ENCODE data around the gene LHFPL5.

The LHFPL5 gene

GRCh38 chr6:35809809-35810208 lies 4.7 kb downstream of the LHFPL5 start:
- no peaks in the 10 kb centered on the region for H3K9me3 ChIP-seq (ENCODE audit: control insufficient read depth, low read length)
- peaks cover 3% of the 10 kb centered on the region for H3K4me1 ChIP-seq (ENCODE audit: control insufficient read depth, insufficient read depth, low read length, poor library complexity, severe bottlenecking)
- DNase-seq: no peak
- H3K27me3 ChIP-seq (replicated peaks; ENCODE audit: control insufficient read depth, insufficient read depth, low read length, poor library complexity, severe bottlenecking): peaks cover 8% of the 10 kb centered on the region
- H3K4me3 ChIP-seq (ENCODE audit: insufficient read depth, low read depth, low read length, poor library complexity, severe bottlenecking): no peak overlapping the region
- H3K36me3 ChIP-seq (ENCODE audit: control insufficient read depth, insufficient read depth, low read length): no peaks in the 10 kb centered on the region
- H3K27ac ChIP-seq (ENCODE audit: insufficient read depth, low read length, poor library complexity, severe bottlenecking): no peak overlapping the region

- no peaks in the 10 kb centered on the region for H3K36me3 ChIP-seq (ENCODE audit: control insufficient read depth, insufficient read depth, low read length)
- no peak for DNase-seq
- no peaks in the 10 kb centered on the region for H3K4me1 ChIP-seq (ENCODE audit: control insufficient read depth, insufficient read depth, low read length, poor library complexity, severe bottlenecking)
- no peak overlapping the region for H3K4me3 ChIP-seq (ENCODE audit: insufficient read depth, low read depth, low read length, poor library complexity, severe bottlenecking)
- no peaks in the 10 kb centered on the region for H3K9me3 ChIP-seq (ENCODE audit: control insufficient read depth, low read length)
- H3K27ac ChIP-seq (ENCODE audit: insufficient read depth, low read length, poor library complexity, severe bottlenecking): no peak overlapping the region
- peaks cover 3% of the 10 kb centered on the region for H3K27me3 ChIP-seq (replicated peaks; ENCODE audit: control insufficient read depth, insufficient read depth, low read length, poor library complexity, severe bottlenecking)
Measured at GRCh38 chr6:35810971-35811698, 6.0 kb downstream of the LHFPL5 start.

- H3K9me3 ChIP-seq (ENCODE audit: control insufficient read depth, low read length): no peaks in the 10 kb centered on the region
- H3K27me3 ChIP-seq (replicated peaks; ENCODE audit: control insufficient read depth, insufficient read depth, low read length, poor library complexity, severe bottlenecking): peaks cover 3% of the 10 kb centered on the region
- no peaks in the 10 kb centered on the region for H3K4me1 ChIP-seq (ENCODE audit: control insufficient read depth, insufficient read depth, low read length, poor library complexity, severe bottlenecking)
- no peak for DNase-seq
- H3K36me3 ChIP-seq (ENCODE audit: control insufficient read depth, insufficient read depth, low read length): no peaks in the 10 kb centered on the region
- no peak overlapping the region for H3K4me3 ChIP-seq (ENCODE audit: insufficient read depth, low read depth, low read length, poor library complexity, severe bottlenecking)
- no peak overlapping the region for H3K27ac ChIP-seq (ENCODE audit: insufficient read depth, low read length, poor library complexity, severe bottlenecking)
Measured at GRCh38 chr6:35811699-35811995, 6.5 kb downstream of the LHFPL5 start.

- DNase-seq: no peak
- H3K36me3 ChIP-seq (ENCODE audit: control insufficient read depth, insufficient read depth, low read length): no peaks in the 10 kb centered on the region
- no peak overlapping the region for H3K4me3 ChIP-seq (ENCODE audit: insufficient read depth, low read depth, low read length, poor library complexity, severe bottlenecking)
- H3K27ac ChIP-seq (ENCODE audit: insufficient read depth, low read length, poor library complexity, severe bottlenecking): no peak overlapping the region
- no peaks in the 10 kb centered on the region for H3K4me1 ChIP-seq (ENCODE audit: control insufficient read depth, insufficient read depth, low read length, poor library complexity, severe bottlenecking)
- H3K27me3 ChIP-seq (replicated peaks; ENCODE audit: control insufficient read depth, insufficient read depth, low read length, poor library complexity, severe bottlenecking): no peaks in the 10 kb centered on the region
- H3K9me3 ChIP-seq (ENCODE audit: control insufficient read depth, low read length): no peaks in the 10 kb centered on the region
Measured at GRCh38 chr6:35817515-35817914, 12.4 kb downstream of the LHFPL5 start.

DNA sequence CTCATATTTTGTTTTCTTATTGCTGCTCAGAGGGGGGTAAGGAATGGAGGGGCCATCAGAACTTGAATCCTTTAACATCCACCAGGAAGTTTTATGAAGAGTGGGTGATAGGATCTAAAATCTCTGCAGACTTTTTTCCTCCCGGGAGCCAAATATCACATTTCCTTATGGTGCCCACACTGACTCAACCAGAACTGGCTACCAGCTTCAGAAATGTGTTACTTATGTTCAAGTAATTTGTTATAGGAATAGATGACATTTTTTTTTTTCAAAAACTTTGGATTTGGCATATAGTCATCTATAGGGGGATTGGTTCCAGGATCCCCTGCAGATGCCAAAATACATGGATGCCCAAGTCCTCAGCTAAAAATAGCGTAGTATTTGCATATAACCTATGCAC lies 18.4 kb downstream of the LHFPL5 start:
- Histone ChIP-seq H3K27ac (ENCODE audit: insufficient read depth, low read length, poor library complexity, severe bottlenecking) (no peak overlapping the region), H3K36me3 (ENCODE audit: control insufficient read depth, insufficient read depth, low read length) (no peaks in the 10 kb centered on the region), H3K9me3 (ENCODE audit: control insufficient read depth, low read length) (no peaks in the 10 kb centered on the region), H3K27me3 (replicated peaks; ENCODE audit: control insufficient read depth, insufficient read depth, low read length, poor library complexity, severe bottlenecking) (no peaks in the 10 kb centered on the region), H3K4me3 (ENCODE audit: insufficient read depth, low read depth, low read length, poor library complexity, severe bottlenecking) (no peak overlapping the region), H3K4me1 (ENCODE audit: control insufficient read depth, insufficient read depth, low read length, poor library complexity, severe bottlenecking) (no peaks in the 10 kb centered on the region)
- DNase-seq: no peak

- no peaks in the 10 kb centered on the region for H3K27me3 ChIP-seq (replicated peaks; ENCODE audit: control insufficient read depth, insufficient read depth, low read length, poor library complexity, severe bottlenecking)
- H3K36me3 ChIP-seq (ENCODE audit: control insufficient read depth, insufficient read depth, low read length): no peaks in the 10 kb centered on the region
Measured at GRCh38 chr6:35824552-35825192, 19.5 kb downstream of the LHFPL5 start.

GRCh38 chr6:35829306-35829705 lies 24.2 kb downstream of the LHFPL5 start:
- H3K36me3 ChIP-seq (ENCODE audit: control insufficient read depth, insufficient read depth, low read length): no peaks in the 10 kb centered on the region
- no peaks in the 10 kb centered on the region for H3K9me3 ChIP-seq (ENCODE audit: control insufficient read depth, low read length)
- no peak overlapping the region for H3K4me3 ChIP-seq (ENCODE audit: insufficient read depth, low read depth, low read length, poor library complexity, severe bottlenecking)
- H3K27me3 ChIP-seq (replicated peaks; ENCODE audit: control insufficient read depth, insufficient read depth, low read length, poor library complexity, severe bottlenecking): no peaks in the 10 kb centered on the region
- no peak overlapping the region for H3K27ac ChIP-seq (ENCODE audit: insufficient read depth, low read length, poor library complexity, severe bottlenecking)
- H3K4me1 ChIP-seq (ENCODE audit: control insufficient read depth, insufficient read depth, low read length, poor library complexity, severe bottlenecking): no peaks in the 10 kb centered on the region
- no peak for DNase-seq

More at GRCh38 chr6:35824552-35825192, 19.5 kb downstream of the LHFPL5 start:
- no peaks in the 10 kb centered on the region for H3K4me1 ChIP-seq (ENCODE audit: control insufficient read depth, insufficient read depth, low read length, poor library complexity, severe bottlenecking)
- no peaks in the 10 kb centered on the region for H3K9me3 ChIP-seq (ENCODE audit: control insufficient read depth, low read length)
- no peak overlapping the region for H3K27ac ChIP-seq (ENCODE audit: insufficient read depth, low read length, poor library complexity, severe bottlenecking)
- no peak for DNase-seq
- no peak overlapping the region for H3K4me3 ChIP-seq (ENCODE audit: insufficient read depth, low read depth, low read length, poor library complexity, severe bottlenecking)

DNA sequence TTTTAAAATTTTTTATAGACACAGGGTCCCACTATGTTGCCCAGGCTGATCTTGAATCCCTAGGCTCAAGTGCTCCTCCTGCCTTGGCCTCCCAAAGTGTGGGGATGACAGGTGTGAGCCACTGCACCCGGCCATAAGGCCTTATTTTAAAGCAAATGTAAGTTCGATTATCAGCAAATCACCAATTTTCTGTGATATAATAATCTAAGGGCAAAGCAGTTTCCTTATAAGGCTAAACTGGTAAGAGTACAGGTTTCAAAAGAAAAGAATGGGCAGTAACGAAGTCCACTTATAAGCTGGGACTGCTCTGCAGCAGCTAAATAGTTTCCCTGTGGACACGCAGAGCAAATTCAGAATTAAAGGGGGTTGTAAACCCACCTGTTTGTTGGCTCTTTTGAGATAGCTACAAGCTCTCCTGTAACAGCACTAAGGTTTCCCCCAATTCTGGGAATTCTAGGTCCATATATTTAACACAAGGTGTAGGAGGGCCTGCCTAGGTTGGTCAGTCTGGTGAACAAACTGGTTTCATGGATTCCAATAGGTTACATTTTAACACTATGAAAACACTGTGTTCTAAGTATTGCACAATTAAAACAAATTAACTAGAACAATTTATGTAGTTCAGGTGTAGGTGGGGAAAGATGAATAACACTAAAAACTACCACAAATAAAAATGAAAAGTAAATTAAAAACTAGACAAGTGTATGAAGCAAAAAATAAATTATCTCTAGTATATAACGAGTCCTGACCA lies 26.3 kb downstream of the LHFPL5 start:
- Histone ChIP-seq H3K4me1 (ENCODE audit: control insufficient read depth, insufficient read depth, low read length, poor library complexity, severe bottlenecking) (no peaks in the 10 kb centered on the region), H3K36me3 (ENCODE audit: control insufficient read depth, insufficient read depth, low read length) (peaks cover 9% of the 10 kb centered on the region)
- no peak for DNase-seq

DNA sequence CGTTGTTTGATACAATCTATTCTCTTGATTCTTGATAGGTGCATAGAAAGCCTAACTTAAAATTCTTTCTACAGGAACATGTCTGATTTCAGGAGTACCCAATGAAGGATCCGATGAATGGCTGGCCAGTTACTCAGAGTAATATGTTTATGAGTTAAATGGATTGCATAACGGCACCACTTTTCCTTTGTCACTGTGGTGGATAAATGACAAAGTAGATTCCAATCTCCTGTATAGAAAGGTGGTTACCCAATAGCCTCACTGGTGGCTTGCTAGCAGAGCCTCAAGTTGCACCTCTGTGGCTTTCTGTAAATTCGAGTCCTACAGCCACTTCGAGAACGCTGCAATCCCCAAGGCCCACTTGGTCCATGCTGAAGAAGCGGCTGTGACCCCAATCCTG lies 28.4 kb downstream of the LHFPL5 start:
- Histone ChIP-seq H3K36me3 (ENCODE audit: control insufficient read depth, insufficient read depth, low read length) (peaks cover 9% of the 10 kb centered on the region), H3K4me3 (ENCODE audit: insufficient read depth, low read depth, low read length, poor library complexity, severe bottlenecking) (no peak overlapping the region), H3K9me3 (ENCODE audit: control insufficient read depth, low read length) (no peaks in the 10 kb centered on the region), H3K4me1 (ENCODE audit: control insufficient read depth, insufficient read depth, low read length, poor library complexity, severe bottlenecking) (no peaks in the 10 kb centered on the region), H3K27me3 (replicated peaks; ENCODE audit: control insufficient read depth, insufficient read depth, low read length, poor library complexity, severe bottlenecking) (no peaks in the 10 kb centered on the region), H3K27ac (ENCODE audit: insufficient read depth, low read length, poor library complexity, severe bottlenecking) (no peak overlapping the region)
- no peak for DNase-seq

More for the DNA sequence above, 26.3 kb downstream of the LHFPL5 start:
- no peak overlapping the region for H3K27ac ChIP-seq (ENCODE audit: insufficient read depth, low read length, poor library complexity, severe bottlenecking)
- H3K4me3 ChIP-seq (ENCODE audit: insufficient read depth, low read depth, low read length, poor library complexity, severe bottlenecking): no peak overlapping the region
- no peaks in the 10 kb centered on the region for H3K27me3 ChIP-seq (replicated peaks; ENCODE audit: control insufficient read depth, insufficient read depth, low read length, poor library complexity, severe bottlenecking)
- no peaks in the 10 kb centered on the region for H3K9me3 ChIP-seq (ENCODE audit: control insufficient read depth, low read length)

DNA sequence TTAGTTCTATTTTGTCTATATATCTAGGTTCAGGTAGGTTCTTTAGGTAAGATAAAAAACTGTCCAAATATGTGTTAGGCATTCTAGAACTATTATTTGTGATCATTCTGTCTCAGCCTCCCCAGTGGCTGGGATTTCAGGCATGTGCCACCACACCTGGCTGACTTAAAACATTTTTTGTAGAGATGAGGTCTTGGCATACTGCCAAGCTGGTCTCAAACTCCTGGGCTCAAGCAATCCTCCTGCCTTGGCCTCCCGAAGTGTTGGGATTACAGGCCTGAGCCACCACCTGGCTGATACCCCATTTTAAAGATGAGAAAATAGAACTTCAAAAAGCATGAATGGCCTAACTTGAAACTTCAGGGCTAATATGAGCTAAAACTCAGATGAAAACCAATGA lies 33.9 kb downstream of the LHFPL5 start:
- no peak overlapping the region for H3K27ac ChIP-seq (ENCODE audit: insufficient read depth, low read length, poor library complexity, severe bottlenecking)

More for the DNA sequence above, 33.9 kb downstream of the LHFPL5 start:
- peaks cover 15% of the 10 kb centered on the region for H3K36me3 ChIP-seq (ENCODE audit: control insufficient read depth, insufficient read depth, low read length)
- H3K27me3 ChIP-seq (replicated peaks; ENCODE audit: control insufficient read depth, insufficient read depth, low read length, poor library complexity, severe bottlenecking): no peaks in the 10 kb centered on the region
- no peak for DNase-seq
- no peaks in the 10 kb centered on the region for H3K4me1 ChIP-seq (ENCODE audit: control insufficient read depth, insufficient read depth, low read length, poor library complexity, severe bottlenecking)
- H3K9me3 ChIP-seq (ENCODE audit: control insufficient read depth, low read length): no peaks in the 10 kb centered on the region
- no peak overlapping the region for H3K4me3 ChIP-seq (ENCODE audit: insufficient read depth, low read depth, low read length, poor library complexity, severe bottlenecking)
